Left lobe of liver (tissue), 2 donors: Measurements from ENCODE around the gene RAG1. TPM values are rescaled to one million over a fixed set of nuclear protein-coding genes. Genes with fewer than 3 reads are reported as not detected.

Source experiments
- ATAC-seq: fragments of 200-7000 bp; cut with Tn5 transposase; one replicate; pipeline ENCODE4 v1.9.1; 2020; ENCODE audit warnings: mild to moderate bottlenecking, moderate library complexity
- DNase-seq: peaks from one replicate; pipeline ENCODE4 v3.0.0-alpha.2; 2020; ENCODE audit warnings: low spot score
- total RNA-seq: library from RNA; stranded (reverse); gene quantifications from one replicate; pipeline ENCODE4 v1.2.1, GENCODE V29; 2021
- donor health status: DM: no; HTN: no; CAD: no; lungs with moderate emphysema.
- donor health status: DM: no; HTN: yes; CAD: no.

RAG1 gene
- total RNA-seq, 1 donor from 2014 or later = 1.2 TPM

DNA sequence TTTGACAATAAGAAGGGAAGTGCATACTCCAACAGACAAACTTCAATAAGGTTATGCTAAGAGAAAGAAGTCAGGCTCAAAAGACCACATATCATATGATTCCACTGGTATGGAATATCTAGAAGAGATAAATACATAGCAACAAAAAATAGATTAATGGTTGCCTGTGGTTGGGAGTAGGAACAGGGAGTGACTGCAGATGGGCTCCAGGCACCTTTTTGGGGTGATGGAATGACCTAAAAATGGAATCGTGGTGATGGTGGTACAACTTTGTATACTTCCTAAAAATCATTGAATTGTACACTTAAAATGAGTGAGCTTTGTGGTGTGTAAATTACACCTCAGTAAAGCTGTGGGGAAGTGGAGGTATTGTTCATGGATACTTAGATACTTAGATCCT lies 59.2 kb downstream of the RAG1 start:
- ATAC-seq = no peak

DNA sequence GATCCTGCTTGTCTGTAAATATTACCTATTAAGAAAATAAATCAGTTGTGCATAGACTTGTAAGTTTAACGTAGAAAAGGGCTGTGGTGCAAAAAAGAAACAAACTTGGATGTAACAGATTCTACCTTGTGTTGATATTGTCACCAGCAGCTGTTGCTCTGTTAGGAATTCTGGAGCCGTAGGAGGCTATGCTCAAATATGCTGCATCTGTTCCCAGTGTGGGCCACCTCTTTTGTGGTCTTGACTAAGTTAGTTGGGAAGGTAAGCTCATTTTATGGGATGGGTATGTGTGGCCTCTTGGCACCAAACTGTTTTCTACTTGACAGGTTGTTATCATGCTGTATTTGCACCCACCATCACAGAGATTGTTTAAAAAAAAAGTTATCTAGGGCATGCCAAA lies 59.7 kb downstream of the RAG1 start:
- no peak for DNase-seq

More for the DNA sequence above, 59.2 kb downstream of the RAG1 start:
- DNase-seq = no peak

DNA sequence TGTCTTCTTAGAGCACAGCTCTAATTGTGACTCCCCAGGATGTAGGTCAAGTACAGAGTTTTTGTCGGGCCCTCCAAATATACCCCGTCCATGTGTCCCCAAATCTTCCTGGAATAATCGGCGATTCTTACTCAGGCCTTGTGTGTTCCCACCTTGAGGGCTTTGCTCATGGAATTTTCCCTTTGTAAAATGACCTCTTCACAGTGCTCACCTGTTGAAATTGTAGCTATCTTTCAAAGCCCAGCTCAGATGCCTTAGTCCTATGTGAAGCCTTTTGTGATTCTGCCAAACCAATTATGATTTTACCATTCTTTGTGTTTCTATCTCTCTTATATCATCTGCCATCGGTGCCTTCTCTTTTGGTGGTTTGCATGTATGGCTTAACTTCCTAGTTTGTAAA lies 60.3 kb downstream of the RAG1 start:
- no peak for ATAC-seq

More for the DNA sequence above, 59.7 kb downstream of the RAG1 start:
- ATAC-seq = no peak

DNA sequence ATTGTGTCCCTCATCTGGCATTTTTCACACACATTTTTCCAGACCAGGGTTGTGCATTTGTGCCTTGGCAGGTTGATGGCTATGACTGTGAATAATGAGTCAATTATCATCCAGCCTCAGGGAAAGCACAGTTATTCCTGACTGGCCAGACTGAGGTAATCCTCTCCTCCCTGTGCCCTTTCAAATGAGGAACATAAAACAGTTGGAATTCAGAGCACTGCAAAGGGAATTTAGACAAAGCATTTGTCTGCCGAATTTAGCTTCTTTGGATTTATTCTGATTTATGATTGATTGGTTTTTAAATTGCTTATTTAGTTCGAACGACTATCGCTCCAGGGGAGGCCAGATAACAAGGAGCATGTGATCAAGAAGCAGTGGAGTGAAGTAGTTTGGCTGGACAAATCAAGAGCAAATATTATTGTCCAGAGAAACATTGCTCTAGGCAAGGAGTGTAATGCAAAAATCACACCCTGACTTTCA lies 61.0 kb downstream of the RAG1 start:
- no peak for DNase-seq
- no peak for ATAC-seq

More for the DNA sequence above, 60.3 kb downstream of the RAG1 start:
- no peak for DNase-seq

Other genes with a start within 250 kb of the RAG1 start
- 6.2 TPM for gene TRAF6, start 57.7 kb upstream of the RAG1 start, total RNA-seq
- gene IFTAP, start 26.5 kb downstream of the RAG1 start, total RNA-seq = 6.0 TPM
- gene RAG2, start 30.2 kb downstream of the RAG1 start, total RNA-seq = not detected